GM18520 (cell line): ENCODE results near the gene HOXB13.
"Not testable (repeated sequence)": the region's sequence is repeated elsewhere in the genome, so short reads cannot be mapped to it uniquely, and the experiment has no call there.

Experiments used
- ATAC-seq: cut with Tn5 transposase; IDR thresholded peaks from one replicate; pipeline ENCODE4 v1.9.1; 2021; ENCODE audit not compliant: unreplicated experiment

The HOXB13 gene

DNA sequence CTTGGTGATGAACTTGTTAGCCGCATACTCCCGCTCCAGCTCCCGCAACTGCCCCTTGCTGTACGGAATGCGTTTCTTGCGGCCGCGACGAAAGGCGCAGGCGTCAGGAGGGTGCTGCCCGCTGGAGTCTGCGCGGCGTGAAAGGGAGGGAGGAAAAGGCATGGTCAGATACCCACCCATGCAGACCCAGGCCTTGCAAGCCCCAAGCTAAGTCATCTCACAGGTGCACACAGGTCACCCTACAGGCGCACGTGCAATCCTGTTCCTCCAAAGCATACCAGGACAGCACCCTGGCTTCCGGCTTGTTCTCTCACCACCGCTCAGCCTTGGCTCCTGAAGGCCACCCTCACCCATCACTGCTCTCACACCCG, 1.6 kb downstream of the HOXB13 start:
- no peak for ATAC-seq

DNA sequence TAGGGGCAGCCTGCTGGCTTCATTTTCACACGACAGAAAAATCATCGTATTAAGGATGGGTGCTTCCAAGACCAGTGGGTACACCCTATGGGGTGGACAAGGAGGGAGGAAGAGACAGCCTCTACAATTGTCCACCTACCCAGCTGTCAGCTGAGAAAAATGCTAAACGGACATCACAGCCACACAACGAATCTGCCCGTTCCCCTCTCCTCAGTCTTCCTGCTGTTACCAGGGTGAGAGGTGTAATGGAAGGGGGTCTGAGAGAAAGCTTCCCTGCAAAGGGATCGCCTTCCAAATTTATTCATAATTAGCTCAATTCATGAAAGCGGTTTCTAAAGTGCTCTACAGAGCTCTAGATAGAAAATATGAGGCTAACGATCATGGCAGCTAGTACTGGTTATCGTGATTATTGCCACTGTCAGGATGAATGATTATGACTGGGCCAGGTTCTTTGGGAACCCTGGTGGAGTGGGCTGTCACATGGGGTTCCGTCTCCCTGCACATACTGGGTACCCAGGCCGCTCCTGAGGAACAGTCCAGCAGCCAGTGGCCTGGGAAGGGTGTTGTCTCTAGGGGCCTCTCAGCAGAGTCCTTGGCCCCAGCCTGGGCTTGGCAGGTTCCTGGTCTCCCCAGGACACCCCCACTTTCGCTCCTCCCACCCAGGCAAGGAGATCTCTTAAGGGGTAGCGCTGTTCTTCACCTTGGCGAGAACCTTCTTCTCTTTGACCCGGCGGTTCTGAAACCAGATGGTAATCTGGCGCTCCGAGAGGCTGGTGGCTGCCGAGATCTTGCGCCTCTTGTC, 2.2 kb downstream of the HOXB13 start:
- no peak for ATAC-seq

DNA sequence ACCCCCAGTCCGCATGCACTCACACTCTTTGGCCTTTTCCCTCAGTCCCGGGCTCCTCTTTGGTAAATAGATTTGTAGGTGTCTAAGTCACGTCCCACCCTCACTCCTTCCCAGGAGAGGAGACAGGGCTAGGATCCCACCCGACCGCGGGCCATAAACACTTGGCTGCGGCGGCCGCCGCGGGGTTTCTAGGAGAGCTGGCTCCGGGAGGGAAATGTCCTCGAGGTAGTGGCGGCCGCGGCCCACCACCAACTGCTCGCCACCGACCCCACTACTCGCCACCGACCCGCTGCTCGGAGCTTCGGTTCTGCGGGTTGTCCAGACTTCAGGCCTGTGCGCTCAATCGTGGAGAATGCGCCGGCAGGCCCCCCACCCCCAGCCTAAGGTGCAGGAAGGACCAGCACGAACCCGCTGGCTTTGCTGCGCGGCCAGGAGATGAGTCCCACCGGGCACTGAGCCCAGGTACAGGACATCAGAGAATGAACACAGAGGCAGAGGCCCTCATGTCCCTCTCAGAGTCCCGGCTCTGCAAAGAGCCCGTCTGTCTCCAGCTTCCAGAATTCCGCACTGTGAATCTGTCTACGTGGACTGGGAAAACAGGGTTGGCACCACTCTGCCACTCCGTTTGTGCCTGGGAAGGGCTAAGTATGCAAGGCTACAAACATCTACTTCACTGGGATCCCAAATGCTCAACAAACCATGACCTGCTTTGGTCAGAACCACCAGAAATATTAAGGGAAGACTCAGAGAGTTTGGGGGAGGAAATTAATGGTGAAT, 3.1 kb downstream of the HOXB13 start:
- ATAC-seq = no peak

DNA sequence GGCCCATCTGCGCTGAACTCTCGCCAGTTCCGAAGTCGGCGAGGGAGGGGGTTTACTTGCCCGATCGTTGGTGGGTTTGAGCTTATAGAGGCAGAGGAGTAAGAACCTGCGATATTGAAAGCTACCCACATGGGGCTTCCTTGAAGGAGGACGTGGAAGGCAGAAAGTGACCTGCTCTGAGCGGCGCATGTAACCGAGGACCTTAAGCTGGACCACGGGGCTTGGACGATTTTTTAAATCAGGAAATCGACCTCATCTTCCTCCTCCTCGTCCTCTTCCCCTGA, 3.6 kb downstream of the HOXB13 start:
- ATAC-seq = no peak

DNA sequence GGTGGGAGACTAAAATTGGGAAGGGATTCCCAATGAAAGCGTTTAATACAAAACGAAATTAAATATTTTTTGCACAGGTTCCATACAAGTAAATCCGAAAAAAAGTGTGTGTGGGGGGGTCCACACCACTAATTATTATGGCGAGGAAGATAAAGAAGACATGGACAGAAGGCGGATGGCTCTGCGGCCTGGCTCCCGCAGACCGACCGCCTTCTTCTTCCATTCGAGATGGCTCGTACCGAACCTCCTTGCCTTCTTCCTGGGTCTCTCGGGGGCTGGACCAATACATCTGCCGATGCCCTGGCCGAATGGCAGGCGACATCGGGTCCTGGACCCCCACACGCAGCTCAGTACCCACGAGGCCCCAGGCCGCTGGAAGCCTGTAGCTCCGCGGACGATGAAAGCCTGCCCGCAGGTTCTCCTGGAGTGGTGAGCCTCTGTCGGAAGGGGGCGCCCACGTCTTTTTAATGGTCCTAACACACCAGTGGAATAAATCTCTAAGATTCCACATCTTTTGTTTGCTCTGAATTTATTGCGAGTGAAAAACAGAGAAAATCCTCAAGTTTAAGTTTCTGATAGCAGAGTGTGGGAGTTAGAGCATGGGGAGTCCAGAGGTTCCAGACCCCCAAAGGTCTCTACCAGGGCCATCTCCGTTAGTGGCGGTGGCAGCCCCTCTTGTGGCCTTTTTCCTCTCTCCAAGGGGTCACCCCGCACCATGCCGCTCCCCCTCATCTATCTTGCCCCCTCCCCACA, 4.1 kb downstream of the HOXB13 start:
- no peak for ATAC-seq

DNA sequence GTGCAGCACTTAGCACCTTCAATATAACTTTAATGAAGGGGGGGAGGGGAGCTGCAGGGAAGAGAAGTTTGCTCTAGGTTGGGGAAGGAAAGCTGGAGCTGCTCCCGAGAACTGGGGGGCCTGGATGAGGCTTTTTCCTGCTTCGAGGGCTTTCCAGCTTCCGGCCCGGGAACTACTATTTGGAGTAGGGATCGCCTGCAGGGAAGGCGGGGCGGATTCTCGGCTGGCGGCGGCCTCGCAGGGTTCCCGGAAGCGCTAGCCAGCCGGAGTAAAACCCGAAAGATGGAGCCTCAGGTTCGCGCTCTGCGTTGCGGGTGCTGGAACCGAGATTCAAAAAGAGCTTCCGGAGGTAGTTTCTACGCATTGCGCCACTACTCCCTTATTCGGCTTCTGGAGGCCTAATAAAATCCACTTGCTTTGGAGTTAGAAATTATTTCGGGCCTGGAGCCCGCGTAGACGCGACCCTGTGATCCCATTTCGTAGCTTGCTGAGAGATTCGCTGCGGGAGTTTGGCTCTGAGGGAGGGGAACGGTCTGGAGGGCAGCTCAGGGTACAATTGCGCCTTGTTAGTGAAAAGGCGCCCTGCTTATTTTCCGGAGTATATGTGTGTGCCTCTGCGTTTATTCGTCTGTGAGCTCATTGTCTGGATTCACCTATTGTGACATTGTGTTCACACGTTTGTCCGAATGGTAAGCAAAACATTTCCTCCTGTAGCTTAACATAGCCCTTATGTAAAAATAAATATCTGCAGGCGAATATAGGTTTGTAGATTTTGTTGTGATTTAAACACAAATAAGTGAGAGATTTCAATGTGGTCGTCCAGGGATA, 4.9 kb downstream of the HOXB13 start:
- no peak for ATAC-seq

DNA sequence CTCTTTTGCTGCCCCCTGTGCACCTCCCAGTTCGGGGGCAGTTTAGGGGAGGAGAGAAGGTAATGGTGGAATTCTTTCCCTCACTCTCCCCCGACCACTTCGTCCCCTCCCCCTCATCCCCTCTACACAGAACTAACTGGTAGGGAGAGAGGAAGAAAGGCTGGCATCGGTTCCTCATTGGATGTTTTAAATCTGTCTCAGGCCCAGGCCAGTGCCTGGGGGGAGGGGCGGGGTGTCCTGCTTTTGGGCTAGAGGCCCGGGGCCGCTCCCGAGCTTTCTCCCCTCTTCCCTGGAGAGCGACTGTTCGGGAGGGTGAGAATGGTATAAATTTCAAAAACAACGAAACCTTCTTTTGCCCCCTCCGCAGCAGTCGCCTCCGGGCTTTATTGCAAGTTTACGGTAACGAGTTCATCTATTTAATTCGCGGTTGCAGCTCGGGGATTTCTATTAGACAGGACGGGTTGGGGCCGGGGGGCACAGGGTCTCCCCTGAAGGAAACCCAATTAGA, 5.6 kb downstream of the HOXB13 start, which contains the start of gene PRAC2:
PRAC2 (plus strand) TSS at position 271 of the 508 bp plus-strand sequence. CDS start 1,226 bp downstream, outside the sequence.
- ATAC-seq = no peak

DNA sequence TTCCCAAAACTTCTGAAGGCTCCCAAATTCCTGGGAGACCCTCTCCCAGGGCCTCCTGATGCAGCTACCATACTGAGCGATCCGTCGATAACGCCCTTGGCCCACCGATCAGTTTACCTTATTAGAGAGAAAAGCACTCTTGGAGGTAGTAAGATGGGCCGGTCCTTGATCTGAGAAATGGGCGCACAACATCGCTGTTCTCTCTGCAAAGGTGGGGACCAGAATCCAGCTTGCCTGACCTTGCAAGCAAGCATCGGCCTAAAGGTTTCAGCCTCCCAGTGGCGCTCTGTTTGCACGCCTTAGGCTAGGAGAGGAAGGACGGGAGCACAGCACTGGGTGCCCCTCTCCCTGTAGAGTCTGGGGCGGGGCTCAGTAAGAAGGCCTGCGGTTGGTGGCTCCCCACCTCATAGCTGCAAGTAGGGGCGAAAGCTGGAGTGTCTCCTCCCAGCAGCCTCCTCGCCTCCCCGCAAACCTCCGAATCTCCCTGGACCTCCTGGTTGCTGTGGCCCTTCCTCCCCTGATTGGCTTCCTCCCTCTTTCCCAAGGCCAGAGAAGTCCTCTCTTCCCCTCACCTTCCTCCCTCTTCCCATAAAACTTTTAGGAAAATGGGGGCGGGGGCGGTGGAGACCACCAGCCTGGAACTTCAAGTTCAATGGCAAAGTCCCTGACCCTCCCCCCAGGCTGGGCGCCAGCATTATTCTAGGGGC, 6.2 kb downstream of the HOXB13 start, which contains the start of gene PRAC1:
PRAC1 (minus strand) TSS at position 318 of the 707 bp plus-strand sequence; CDS start at position 192, 126 bp downstream.
- ATAC-seq = no peak

DNA sequence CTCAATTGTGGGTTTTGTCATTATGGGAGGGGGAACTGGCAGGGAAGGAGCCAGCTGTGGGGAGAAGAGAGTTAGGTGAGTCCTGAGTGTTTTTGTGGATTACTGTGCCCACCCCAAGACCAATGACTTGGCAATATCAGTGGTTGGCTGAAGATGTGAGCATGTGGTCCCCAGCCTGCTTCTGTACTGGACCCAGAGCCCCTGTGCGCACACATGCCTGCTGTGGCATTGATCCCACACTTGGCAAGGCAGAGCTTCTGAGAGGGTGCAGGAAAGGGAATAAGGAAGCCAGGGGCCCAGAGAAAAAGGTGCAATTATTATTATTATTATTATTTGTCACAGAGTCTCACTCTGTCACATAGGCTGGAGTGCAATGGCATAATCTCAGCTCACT, 7.5 kb downstream of the HOXB13 start:
- no peak for ATAC-seq

DNA sequence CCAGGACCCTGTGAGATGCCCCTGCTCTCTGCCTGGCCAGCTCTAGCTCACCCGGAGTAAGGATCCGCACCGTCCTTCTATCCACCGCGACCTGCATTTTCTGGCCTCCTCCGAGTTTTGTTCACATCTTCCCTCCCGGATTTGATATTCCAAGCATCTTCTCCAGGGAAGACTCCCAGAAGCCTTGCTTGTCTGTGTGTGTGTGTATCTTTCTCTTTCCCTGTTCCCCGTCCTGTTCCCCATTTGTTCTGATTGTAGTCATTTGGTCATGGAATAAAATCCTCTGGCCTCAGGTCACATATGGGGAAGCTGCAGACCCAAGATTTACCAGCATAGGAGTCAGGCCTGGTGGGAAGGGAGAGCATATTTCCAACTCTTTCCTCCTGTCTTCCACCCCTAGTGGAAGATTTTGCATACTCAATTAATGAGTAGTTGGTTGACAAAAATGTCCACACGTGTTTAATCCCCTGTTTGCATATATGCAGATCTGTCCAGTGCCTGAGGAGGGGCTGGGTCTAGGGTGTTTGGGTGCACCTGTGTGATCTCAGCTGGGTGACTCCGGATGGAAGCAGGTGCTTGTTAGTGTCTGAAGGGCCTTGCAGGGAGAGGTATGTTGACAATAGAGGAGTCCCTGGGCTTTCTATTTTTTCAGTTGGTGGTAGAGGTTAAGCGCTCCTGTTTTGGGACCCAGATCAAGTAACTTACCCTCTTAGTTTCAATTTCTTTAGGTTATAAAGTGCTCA, 8.1 kb downstream of the HOXB13 start:
- no peak for ATAC-seq

DNA sequence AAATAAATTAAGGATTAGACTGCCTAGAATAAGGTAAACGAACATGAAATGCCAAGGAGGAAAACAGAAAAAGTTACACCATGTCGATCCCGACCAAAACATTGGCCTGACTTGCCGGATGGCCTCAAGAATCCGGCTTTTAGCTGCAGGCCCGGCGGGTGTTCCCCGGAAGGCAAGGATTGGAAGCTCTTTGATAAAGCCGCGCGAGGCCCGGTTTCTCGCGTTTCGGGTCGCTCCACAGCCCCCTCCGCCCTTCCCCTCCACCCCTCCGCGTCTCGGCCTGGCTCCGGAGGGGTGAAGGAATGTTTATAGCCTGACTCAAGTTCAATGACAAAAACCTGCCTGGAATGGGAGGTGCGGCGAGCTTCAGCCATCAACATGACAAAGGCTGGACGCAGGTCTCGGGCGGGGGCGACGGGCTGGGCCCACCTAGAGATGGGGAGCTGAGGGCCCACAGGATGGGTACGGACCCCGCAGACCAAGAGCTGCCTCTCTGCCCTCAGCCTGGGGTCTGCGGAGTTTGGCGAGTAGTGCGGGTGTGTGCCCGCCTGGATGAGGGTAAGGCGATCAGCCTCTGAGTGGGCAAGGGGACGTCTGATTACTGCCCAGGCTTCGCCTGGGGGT, 8.8 kb downstream of the HOXB13 start:
- ATAC-seq = no peak

DNA sequence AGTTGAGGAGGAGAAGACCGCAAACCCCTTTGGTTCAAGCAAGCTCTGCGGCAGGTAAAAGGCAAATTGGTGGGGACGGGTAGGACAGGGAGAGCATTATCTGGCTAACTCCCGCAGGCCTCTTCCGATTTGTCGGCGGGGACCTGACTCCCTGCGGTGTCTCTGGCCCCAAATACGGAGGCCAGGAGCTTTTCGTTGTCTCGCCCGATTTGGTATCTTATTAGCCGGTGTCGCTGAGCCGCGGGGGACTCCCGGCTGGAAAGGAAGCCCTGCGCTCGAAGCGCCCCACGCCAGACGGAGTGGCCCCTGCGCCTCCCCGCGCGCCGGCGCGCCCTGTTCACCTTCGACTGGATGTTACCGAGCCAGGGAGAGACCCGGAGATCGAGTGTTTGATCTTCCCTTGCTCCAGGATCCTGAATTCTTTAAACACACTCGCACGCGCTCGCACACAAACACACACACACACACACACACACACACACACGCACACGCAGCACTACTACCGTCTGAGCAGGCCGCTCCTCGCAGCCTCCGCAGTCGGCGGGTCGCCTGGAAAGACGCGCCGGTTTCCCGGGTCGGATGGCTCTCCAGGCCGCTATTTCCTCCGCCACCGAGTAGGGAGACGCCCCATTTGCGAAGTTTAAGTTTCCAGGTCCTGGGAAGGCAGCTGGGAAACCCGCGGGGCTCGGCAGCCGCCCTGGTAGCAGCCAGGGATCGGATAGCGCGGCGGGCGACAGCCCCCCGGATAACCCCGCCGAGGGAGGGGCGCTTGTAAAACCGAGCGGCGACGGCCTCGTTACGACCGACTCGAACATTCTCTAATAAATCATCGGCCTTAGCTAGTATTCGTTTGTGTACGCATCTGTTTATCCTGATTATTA, 9.5 kb downstream of the HOXB13 start:
- no peak for ATAC-seq

DNA sequence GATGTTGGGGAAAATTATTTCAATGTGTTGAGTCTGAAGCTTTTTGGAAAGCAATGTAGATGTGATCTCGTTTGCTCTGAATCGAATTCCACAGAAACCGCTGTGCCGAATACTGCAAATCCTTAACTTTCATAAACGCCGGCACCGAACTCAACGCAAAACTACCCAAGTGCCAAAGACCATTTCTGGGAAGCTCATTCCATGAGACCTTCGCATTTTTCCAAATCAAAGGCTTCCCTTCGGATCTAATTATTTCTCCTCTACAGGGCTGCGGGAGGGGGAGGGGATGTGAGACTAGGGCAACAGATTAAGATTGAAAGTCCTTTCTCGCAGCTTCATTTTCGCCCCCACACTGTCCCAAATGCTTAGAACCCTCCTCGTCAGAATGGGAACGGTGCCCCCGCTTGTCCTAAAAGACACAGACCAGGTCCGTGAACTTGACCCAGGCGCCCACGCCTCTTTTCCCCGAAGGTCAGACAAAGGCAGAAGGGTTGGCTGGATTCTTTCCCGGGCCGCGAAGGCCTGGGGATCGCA, 10.3 kb downstream of the HOXB13 start:
- ATAC-seq = no peak

DNA sequence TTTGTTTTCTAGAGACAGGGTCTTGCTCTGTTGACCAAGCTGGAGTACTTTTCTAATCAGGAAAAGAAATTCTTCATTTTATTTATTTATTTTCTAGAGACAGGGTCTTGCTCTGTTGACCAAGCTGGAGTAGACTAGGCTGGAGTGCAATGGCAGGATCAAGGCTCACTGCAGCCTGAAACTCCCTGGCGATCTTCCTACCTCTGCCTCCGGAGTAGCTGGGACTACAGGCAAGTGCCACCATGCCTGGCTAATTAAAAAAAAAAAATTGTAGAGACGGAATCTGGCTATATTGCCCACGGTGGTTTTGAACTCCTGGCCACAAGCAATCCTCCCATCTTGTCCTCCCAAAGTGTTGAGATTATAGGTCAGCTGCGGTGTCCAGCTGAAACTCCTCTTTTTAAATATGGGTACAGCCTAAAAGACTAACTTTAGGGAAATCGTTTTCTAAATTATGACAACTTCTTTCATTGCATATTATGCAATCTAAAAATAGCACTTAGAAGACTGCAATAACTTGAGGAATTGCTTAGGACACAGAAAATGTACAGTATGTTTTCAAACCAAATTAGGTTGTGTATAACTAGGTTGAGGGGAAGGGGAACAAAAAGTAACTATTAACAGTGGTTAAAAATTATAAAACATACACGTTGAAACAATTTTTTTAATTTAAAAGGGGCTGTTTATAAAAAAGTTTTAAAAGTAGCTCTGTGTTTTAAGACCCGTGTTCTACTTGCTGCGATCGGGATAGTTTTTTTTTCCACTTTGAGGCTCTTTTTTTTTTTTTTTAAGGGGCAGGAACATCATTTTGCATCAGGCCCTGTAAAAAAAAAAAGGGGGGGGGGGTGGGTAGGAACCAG, 11.0 kb downstream of the HOXB13 start:
- ATAC-seq = no peak

DNA sequence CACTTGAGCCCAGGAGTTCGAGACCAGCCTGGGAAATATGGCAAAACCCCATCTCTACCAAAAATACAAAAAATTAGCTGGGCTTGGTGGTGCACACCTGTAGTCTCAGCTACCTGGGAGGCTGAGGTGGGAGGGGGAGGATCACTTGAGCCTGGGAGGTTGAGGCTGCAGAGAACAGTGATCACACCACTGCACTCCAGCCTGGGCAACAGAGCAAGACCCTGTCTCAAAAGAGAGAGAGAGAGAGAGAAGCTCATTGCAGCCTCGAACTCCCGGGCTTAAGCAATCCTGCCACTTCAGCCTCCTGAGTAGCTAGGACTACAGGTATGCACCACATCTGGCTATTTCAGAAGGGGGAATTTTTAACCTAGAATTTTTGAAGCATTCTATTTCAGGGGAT, 12.0 kb downstream of the HOXB13 start:
- not testable (repeated sequence) for ATAC-seq

DNA sequence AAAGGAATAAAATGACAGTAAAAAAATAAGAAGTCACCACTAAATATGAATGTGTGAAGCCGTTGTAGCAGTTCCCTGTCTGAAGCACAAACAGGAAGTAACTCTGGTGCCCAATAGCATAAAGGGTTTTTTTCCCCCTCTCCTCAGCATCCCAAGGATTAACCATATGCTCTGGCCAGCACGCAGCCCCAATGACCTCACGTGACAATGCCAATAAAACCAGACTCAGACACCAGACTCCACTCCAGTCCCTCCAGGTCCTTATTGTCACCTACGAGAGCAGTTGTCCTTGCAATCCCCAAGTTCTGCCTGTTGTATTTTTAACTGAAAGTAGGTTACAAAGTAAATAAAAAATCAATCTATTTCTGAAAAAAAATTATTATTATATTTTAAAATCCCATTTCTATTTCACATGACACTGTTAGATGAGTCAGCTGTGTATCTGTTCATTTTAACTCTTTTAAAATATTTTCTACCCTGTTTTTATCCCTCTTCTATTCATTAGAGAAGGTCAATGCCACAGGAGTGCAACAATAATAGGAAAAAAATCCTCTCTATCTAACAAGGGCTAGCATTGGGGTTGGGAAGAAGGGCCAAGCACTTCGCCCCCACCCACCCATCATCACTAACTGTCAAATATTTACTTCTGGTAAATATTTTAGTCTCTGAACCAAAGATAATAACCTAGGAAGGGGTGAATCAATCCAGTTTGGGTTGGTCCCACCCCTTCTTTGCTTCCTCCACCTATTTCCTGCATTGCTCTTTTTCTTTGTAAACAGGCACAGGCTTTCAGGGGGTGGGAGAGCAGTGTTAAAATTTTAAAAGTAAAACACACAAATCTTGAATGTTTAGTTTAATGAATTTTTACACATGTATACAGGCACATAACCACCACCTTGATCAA, 12.8 kb downstream of the HOXB13 start:
- no peak for ATAC-seq
